Mesenteric fat pad (tissue), 1 donor: ENCODE data around the gene ATCAY. TPM values are rescaled to one million over a fixed set of nuclear protein-coding genes. Genes with fewer than 3 reads are reported as not detected.

Source experiments
- DNase-seq: peaks from one replicate; pipeline ENCODE4 v3.0.0-alpha.2; 2020; ENCODE audit warnings: low spot score
- microRNA-seq: library from miRNA; unstranded; fragments of <30 nt; microRNA quantifications from one replicate; pipeline ENCODE4 v1.2.0, GENCODE V29; 2020; ENCODE audit warnings: borderline number of aligned reads
- total RNA-seq: library from RNA; stranded (reverse); fragmentation: NEBNext Ultra II Directional; extraction: Animal tissue kit (Norgen Biotek cat#: 25700); gene quantifications from one replicate; pipeline ENCODE4 v1.2.1, GENCODE V29; 2021
- donor health status: DM: yes; HTN: yes; CAD: no.

Gene ATCAY
- total RNA-seq, 1 donor from 2014 or later = not detected

DNA sequence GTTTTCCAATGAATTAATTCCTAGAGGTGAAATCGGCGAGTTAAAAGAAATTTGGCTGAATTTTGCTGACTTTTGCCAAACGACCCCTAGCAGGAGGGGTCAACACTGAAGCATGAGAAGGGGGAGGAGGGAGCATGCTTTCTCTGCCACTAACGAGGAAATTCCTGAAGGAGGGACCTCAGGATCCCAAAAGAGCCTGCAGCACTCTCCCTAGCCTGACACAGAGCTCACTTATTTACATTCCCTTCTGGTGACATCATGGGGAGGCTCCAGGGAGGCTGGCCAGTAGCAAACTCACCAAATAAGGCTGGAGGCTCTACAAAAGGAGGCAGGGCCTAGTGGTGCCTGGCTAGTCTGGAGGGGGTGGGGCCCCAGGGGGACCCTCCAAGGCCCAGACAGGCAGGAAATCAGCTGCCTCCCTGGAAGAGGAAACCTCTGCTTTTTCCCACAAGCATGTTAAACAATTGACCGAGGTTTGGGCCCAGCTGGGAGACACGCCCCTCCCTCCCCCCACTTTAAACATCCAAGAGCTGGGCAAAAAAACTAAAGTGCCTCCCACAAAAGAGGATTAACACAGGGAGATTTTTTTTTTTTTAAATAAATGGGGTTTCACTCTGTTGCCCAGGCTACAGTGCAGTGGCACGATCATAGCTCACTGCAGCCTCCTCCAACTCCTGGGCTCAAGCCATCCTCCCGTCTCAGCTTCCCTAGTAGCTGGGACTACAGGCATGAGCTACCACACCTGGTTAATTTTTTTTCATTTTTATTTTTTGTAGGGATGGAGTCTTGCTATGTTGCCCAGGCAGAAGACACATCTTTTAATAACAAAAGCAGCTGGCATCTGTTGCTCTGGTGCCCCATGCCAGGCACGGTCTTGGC is 88.3 kb downstream of the ATCAY start:
- no peak for DNase-seq

GRCh38 chr19:3969435-3970312 is 89.2 kb downstream of the ATCAY start:
- DNase-seq = no peak

GRCh38 chr19:3970313-3970807 is 89.9 kb downstream of the ATCAY start:
- no peak for DNase-seq

DNA sequence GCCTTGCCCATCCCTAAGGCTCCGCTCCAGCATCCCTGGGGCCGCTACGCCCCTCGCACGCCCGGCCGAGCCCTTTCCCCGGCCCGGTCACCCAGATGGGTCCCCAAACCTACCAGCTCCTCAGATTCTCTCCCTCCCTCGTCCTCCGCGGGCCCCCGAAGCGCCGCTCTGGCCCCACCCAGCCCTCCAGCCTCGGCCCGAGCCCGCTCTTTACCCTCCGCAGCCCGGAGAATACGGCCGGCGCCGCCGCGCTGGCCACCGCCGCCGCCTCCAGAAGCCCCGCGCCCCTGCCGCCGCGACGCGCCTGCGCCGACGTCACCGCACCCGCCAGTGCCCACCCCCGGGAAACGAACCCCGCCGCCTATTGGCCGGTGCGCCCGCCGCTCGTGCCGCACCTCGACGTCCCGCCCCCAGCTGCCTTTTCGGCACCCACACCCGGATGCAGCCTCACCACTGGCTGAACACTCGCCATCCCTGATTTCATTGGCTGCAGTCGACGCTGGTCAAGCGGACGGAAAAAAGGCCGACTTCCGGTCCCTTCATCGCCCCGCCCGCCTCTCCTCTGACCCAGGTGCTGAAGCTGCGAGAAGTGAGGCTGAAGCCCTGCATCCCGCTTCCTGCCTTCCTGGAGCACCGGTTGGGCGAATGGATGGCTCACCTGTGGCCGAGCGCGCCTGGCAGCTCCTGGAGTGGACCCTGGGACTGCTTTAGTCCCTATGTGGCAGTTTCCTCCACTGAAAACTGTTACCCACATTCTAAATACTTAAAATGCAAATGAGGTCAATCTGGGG is 90.5 kb downstream of the ATCAY start, which contains the start of gene DAPK3:
Gene DAPK3 (minus strand): TSS at position 292 of the 791 bp plus-strand sequence. CDS start 1,364 bp downstream, outside the sequence.
- DNase-seq = peak; percentile 100

- DNase-seq = no peak
Observed at GRCh38 chr19:3975144-3975543, 94.7 kb downstream of the ATCAY start.

- no peak for DNase-seq
Observed at GRCh38 chr19:3975637-3976087, 95.2 kb downstream of the ATCAY start.

GRCh38 chr19:3976495-3977241 is 96.2 kb downstream of the ATCAY start:
- no peak for DNase-seq

Small RNA genes lying within 50 kb of the gene (microRNA-seq; reads per million reads assigned to microRNA genes)
- gene MIR637 = not detected

Other genes starting within 250 kb of the ATCAY start
- 40.0 TPM for gene PIP5K1C, start 180.2 kb upstream of the ATCAY start, total RNA-seq
- 0.39 TPM for gene TJP3, start 172.3 kb upstream of the ATCAY start, total RNA-seq
- 12.1 TPM for gene APBA3, start 119.0 kb upstream of the ATCAY start, total RNA-seq
- gene MRPL54, start 118.0 kb upstream of the ATCAY start, total RNA-seq = 72.7 TPM
- not detected for gene RAX2, start 108.5 kb upstream of the ATCAY start, total RNA-seq
- gene MATK, start 94.3 kb upstream of the ATCAY start, total RNA-seq = 3.3 TPM
- not detected for gene ZFR2, start 11.6 kb upstream of the ATCAY start, total RNA-seq
- not detected for gene NMRK2, start 52.4 kb downstream of the ATCAY start, total RNA-seq
- gene DAPK3, start 90.4 kb downstream of the ATCAY start, total RNA-seq = 56.5 TPM
- gene EEF2, start 104.8 kb downstream of the ATCAY start, total RNA-seq = 2,131 TPM
- 17.9 TPM for gene PIAS4, start 127.1 kb downstream of the ATCAY start, total RNA-seq
- gene ZBTB7A, start 186.2 kb downstream of the ATCAY start, total RNA-seq = 51.2 TPM
- 110 TPM for gene MAP2K2, start 243.4 kb downstream of the ATCAY start, total RNA-seq